Measurements from ENCODE around the gene FBP1. TPM values are rescaled to one million over a fixed set of nuclear protein-coding genes. Genes with fewer than 3 reads are reported as not detected.

The FBP1 gene
- total RNA-seq, 4 donors from 2014 or later, result 21.3 to 55.7 (median 44.6) TPM

GRCh38 chr9:94680621-94681020, 41.3 kb upstream of the FBP1 start:
- no peaks in the 10 kb centered on the region for H3K4me1 ChIP-seq
- H3K27ac ChIP-seq, result peak overlapping the region in 2 of 4 donors; percentile 14 to 23
- TF ChIP-seq POLR2A (IDR thresholded peaks at IDR 0.05) (no peak), POLR2AphosphoS5 (IDR thresholded peaks at IDR 0.05) (no peak), CTCF (IDR thresholded peaks at IDR 0.05) (no peak), EP300 (IDR thresholded peaks at IDR 0.05; ENCODE audit: low read depth) (no peak)
- H3K27me3 ChIP-seq, result no peaks in the 10 kb centered on the region
- intact Hi-C loops (cut with DNase I; ENCODE audit: low total_unique reads) (loop anchor here (5.0 kb wide), 1 partner anchor 452 kb away; no protein-coding TSS in a partner anchor), in situ Hi-C loops (cut with MboI; ENCODE audit: low pct_ligation_motif_present in 1 of 4, low pct_unique_long_range_greater_than_20kb in 1 of 4, low sequenced_read_pairs in 3 of 4) (loop anchor here (5.0 to 10.0 kb wide), 3 partner anchors 444 to 454 kb away; no protein-coding TSS in a partner anchor)
- no peak overlapping the region for H3K4me3 ChIP-seq
- no peak for DNase-seq
- H3K36me3 ChIP-seq, result no peaks in the 10 kb centered on the region
- WGBS, 2 donors (ENCODE audit: low coverage in 1 of 2), result 41 to 73% methylated on average over 2 of the region's 2 CpGs
- no peaks in the 10 kb centered on the region for H3K9me3 ChIP-seq

GRCh38 chr9:94680020-94680419, 40.7 kb upstream of the FBP1 start:
- Histone ChIP-seq H3K9me3 (no peaks in the 10 kb centered on the region), H3K27me3 (no peaks in the 10 kb centered on the region), H3K4me1 (no peaks in the 10 kb centered on the region), H3K36me3 (no peaks in the 10 kb centered on the region), H3K27ac (peak overlapping the region in 1 of 4 donors; percentile 23), H3K4me3 (no peak overlapping the region)
- in situ Hi-C loops (cut with MboI; ENCODE audit: low pct_ligation_motif_present in 1 of 4, low pct_unique_long_range_greater_than_20kb in 1 of 4, low sequenced_read_pairs in 3 of 4), result loop anchor here (5.0 to 10.0 kb wide), 3 partner anchors 445 to 455 kb away; no protein-coding TSS in a partner anchor
- WGBS, 2 donors (ENCODE audit: low coverage in 1 of 2), result 79 to 86% methylated on average over 1 of the region's 1 CpG
- intact Hi-C loops (cut with DNase I; ENCODE audit: low total_unique reads), result loop anchor here (5.0 kb wide), 1 partner anchor 452 kb away; no protein-coding TSS in a partner anchor
- TF ChIP-seq POLR2AphosphoS5 (IDR thresholded peaks at IDR 0.05), result no peak
- TF ChIP-seq POLR2A (IDR thresholded peaks at IDR 0.05), result no peak
- TF ChIP-seq EP300 (IDR thresholded peaks at IDR 0.05; ENCODE audit: low read depth), result no peak
- no peak for TF ChIP-seq CTCF (IDR thresholded peaks at IDR 0.05)
- DNase-seq, result no peak

GRCh38 chr9:94679587-94679986, 40.3 kb upstream of the FBP1 start:
- Histone ChIP-seq H3K36me3 (no peaks in the 10 kb centered on the region), H3K27me3 (no peaks in the 10 kb centered on the region), H3K4me1 (no peaks in the 10 kb centered on the region), H3K9me3 (no peaks in the 10 kb centered on the region), H3K27ac (no peak overlapping the region), H3K4me3 (no peak overlapping the region)
- no peak for TF ChIP-seq POLR2A (IDR thresholded peaks at IDR 0.05)
- no peak for TF ChIP-seq CTCF (IDR thresholded peaks at IDR 0.05)
- no peak for TF ChIP-seq POLR2AphosphoS5 (IDR thresholded peaks at IDR 0.05)
- TF ChIP-seq EP300 (IDR thresholded peaks at IDR 0.05; ENCODE audit: low read depth), result no peak
- in situ Hi-C loops (cut with MboI; ENCODE audit: low pct_ligation_motif_present in 1 of 4, low pct_unique_long_range_greater_than_20kb in 1 of 4, low sequenced_read_pairs in 3 of 4), result no loop called here
- 71 to 83% methylated on average over 7 to 8 of the region's 8 CpGs for WGBS, 2 donors (ENCODE audit: low coverage in 1 of 2)
- DNase-seq, result no peak
- intact Hi-C loops (cut with DNase I; ENCODE audit: low total_unique reads), result no loop called here

- 69 to 77% methylated on average over 2 to 4 of the region's 4 CpGs for WGBS, 2 donors (ENCODE audit: low coverage in 1 of 2)
- H3K9me3 ChIP-seq, result no peaks in the 10 kb centered on the region
- DNase-seq, result no peak
- no peaks in the 10 kb centered on the region for H3K36me3 ChIP-seq
- H3K27ac ChIP-seq, result no peak overlapping the region
- H3K4me3 ChIP-seq, result no peak overlapping the region
- in situ Hi-C loops (cut with MboI; ENCODE audit: low pct_ligation_motif_present in 1 of 4, low pct_unique_long_range_greater_than_20kb in 1 of 4, low sequenced_read_pairs in 3 of 4), result no loop called here
- H3K4me1 ChIP-seq, result no peaks in the 10 kb centered on the region
- intact Hi-C loops (cut with DNase I; ENCODE audit: low total_unique reads), result no loop called here
- no peaks in the 10 kb centered on the region for H3K27me3 ChIP-seq
- TF ChIP-seq POLR2AphosphoS5 (IDR thresholded peaks at IDR 0.05) (no peak), EP300 (IDR thresholded peaks at IDR 0.05; ENCODE audit: low read depth) (no peak)
Measured at GRCh38 chr9:94677929-94678328, 38.6 kb upstream of the FBP1 start.
